Stimulated activated naive CD8-positive, alpha-beta T cell treated with anti-CD3 and anti-CD28 coated beads, Interleukin-15, Interleukin-2, amounts not matched to agents 100 U/mL and 50 U/mL, for 24 hours (primary cell): ENCODE measurements around the gene ADK.
A peak's percentile ranks its signal among the peaks of the same experiment; 100 is the strongest.
"Not testable (repeated sequence)": the region's sequence is repeated elsewhere in the genome, so short reads cannot be mapped to it uniquely, and the experiment has no call there.

Source experiments
- ATAC-seq: fragments of 150-1000 bp; cut with Tn5 transposase; one replicate; pipeline ENCODE4 v1.10.0; 2021
- DNase-seq: peaks from one replicate; pipeline ENCODE4 v3.0.0; 2021

ADK gene

GRCh38 chr10:74419958-74420375, 268.9 kb downstream of the ADK start:
- no peak for ATAC-seq
- peak; percentile 12 for DNase-seq

- DNase-seq (no peak), ATAC-seq (no peak)
Observed at GRCh38 chr10:74424565-74424964, 273.5 kb downstream of the ADK start.

- ATAC-seq, result no peak
- no peak for DNase-seq
Observed at GRCh38 chr10:74425456-74426001, 274.5 kb downstream of the ADK start.

- no peak for DNase-seq
- ATAC-seq, result no peak
Observed at GRCh38 chr10:74431816-74432215, 280.8 kb downstream of the ADK start.

- DNase-seq, result no peak
Observed at GRCh38 chr10:74432841-74433594, 282.0 kb downstream of the ADK start.

GRCh38 chr10:74433595-74433956, 282.6 kb downstream of the ADK start:
- DNase-seq (no peak), ATAC-seq (no peak)

More at GRCh38 chr10:74432841-74433594, 282.0 kb downstream of the ADK start:
- ATAC-seq, result no peak

- ATAC-seq, result no peak
- no peak for DNase-seq
Observed at GRCh38 chr10:74433993-74434392, 283.0 kb downstream of the ADK start.

GRCh38 chr10:74434547-74434946, 283.5 kb downstream of the ADK start:
- ATAC-seq, result no peak
- DNase-seq, result no peak

- no peak for ATAC-seq
Observed at GRCh38 chr10:74436523-74437170, 285.6 kb downstream of the ADK start.

GRCh38 chr10:74437822-74438221, 286.8 kb downstream of the ADK start:
- ATAC-seq, result peak; percentile 69
- no peak for DNase-seq

More at GRCh38 chr10:74436523-74437170, 285.6 kb downstream of the ADK start:
- DNase-seq, result no peak

- ATAC-seq (no peak), DNase-seq (no peak)
Observed at GRCh38 chr10:74439213-74439612, 288.2 kb downstream of the ADK start.

- no peak for ATAC-seq
- DNase-seq, result no peak
Observed at GRCh38 chr10:74445493-74445892, 294.5 kb downstream of the ADK start.

- DNase-seq, result no peak
- ATAC-seq, result no peak
Observed at GRCh38 chr10:74450602-74451001, 299.6 kb downstream of the ADK start.

- DNase-seq (no peak), ATAC-seq (no peak)
Observed at GRCh38 chr10:74451127-74451829, 300.3 kb downstream of the ADK start.

- ATAC-seq, result no peak
Observed at GRCh38 chr10:74453169-74453568, 302.1 kb downstream of the ADK start.

GRCh38 chr10:74457478-74457877, 306.5 kb downstream of the ADK start:
- not testable (repeated sequence) for ATAC-seq, DNase-seq

More at GRCh38 chr10:74453169-74453568, 302.1 kb downstream of the ADK start:
- DNase-seq, result no peak

- no peak for ATAC-seq
- no peak for DNase-seq
Observed at GRCh38 chr10:74460812-74461211, 309.8 kb downstream of the ADK start.

GRCh38 chr10:74474022-74474713, 323.1 kb downstream of the ADK start:
- ATAC-seq (no peak), DNase-seq (no peak)

GRCh38 chr10:74476162-74476706, 325.2 kb downstream of the ADK start:
- DNase-seq, ATAC-seq: not testable (repeated sequence)

- ATAC-seq (no peak), DNase-seq (no peak)
Observed at GRCh38 chr10:74480778-74481177, 329.8 kb downstream of the ADK start.

GRCh38 chr10:74483356-74483755, 332.3 kb downstream of the ADK start:
- ATAC-seq (no peak), DNase-seq (no peak)

- ATAC-seq (no peak), DNase-seq (no peak)
Observed at GRCh38 chr10:74485283-74485682, 334.3 kb downstream of the ADK start.
